ENCODE results near the gene KIF20B. TPM values are rescaled to one million over a fixed set of nuclear protein-coding genes. Genes with fewer than 3 reads are reported as not detected.

Gene KIF20B
- total RNA-seq, 1 donor from 2014 or later: 71.5 TPM

DNA sequence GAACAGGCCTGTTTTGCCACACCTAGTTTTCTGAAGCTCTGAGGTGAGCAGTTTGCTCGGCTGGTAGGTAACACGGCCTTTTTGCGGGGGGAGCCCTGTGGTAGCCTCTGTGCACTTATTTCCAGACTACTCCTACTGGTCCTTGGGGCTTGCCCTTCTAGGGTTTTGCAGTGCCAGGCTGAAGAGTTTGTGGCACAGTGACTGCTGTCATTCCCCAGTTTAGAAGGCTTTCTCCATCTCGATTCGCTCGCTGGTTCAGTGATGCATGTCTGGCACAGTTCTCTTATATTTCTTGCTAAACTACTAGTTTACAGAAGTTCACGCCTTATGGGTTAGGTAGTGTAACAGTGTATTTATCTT, 711 bp downstream of the KIF20B start:
- Histone ChIP-seq H3K9ac (peak overlapping the region; percentile 56), H2AFZ (replicated peaks) (no peak overlapping the region)
- no peaks in the 10 kb centered on the region for H3K36me3 Mint-ChIP-seq

DNA sequence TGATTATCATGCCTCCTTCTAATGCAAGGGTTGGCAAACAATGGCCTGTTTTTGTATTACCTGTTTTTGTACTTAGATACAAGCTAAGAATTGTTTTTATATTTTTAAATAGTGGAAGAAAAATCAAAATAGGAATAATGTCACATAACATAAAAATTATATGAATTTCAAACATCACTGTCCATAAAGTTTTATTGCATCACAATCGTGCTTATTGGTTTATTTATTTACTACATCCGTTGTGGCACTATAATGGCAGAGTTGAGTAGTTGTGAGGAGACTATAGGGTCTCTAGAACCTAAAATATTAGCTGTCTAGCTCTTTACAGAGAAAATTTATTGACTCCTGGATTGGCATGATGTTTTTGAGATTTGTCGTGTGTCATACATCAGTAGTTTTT, 4.1 kb downstream of the KIF20B start:
- H3K4me3 Mint-ChIP-seq: no peak overlapping the region
- no peak for TF ChIP-seq CTCF (IDR thresholded peaks at IDR 0.05)
- Histone ChIP-seq H4K20me1 (ENCODE audit: low read depth) (no peaks in the 10 kb centered on the region), H2AFZ (replicated peaks) (no peak overlapping the region), H3K4me3 (no peak overlapping the region), H3F3A (ENCODE audit: low read depth) (peaks cover 7% of the 10 kb centered on the region), H3K27ac (no peak overlapping the region), H3K9ac (no peak overlapping the region), H3K4me2 (peak overlapping the region; percentile 25), H3K79me2 (ENCODE audit: low read depth) (peaks cover 93% of the 10 kb centered on the region), H3K9me3 (ENCODE audit: low read depth) (no peaks in the 10 kb centered on the region), H3K36me3 (peaks cover 7% of the 10 kb centered on the region), H3K27me3 (no peaks in the 10 kb centered on the region), H3K4me1 (peaks cover 22% of the 10 kb centered on the region)
- no peak overlapping the region for H3K27ac Mint-ChIP-seq
- no peaks in the 10 kb centered on the region for H3K27me3 Mint-ChIP-seq (ENCODE audit: insufficient read depth, low read depth)
- no peaks in the 10 kb centered on the region for H3K36me3 Mint-ChIP-seq
- H3K4me1 Mint-ChIP-seq: peaks cover 21% of the 10 kb centered on the region
- DNase-seq (ENCODE audit: low spot score): no peak
- no peaks in the 10 kb centered on the region for H3K9me3 Mint-ChIP-seq

More for the DNA sequence above, 711 bp downstream of the KIF20B start:
- H3K4me3 Mint-ChIP-seq: peak overlapping the region; percentile 99
- Histone ChIP-seq H3K4me3 (peak overlapping the region; percentile 75), H3K9me3 (ENCODE audit: low read depth) (no peaks in the 10 kb centered on the region), H3K4me2 (peak overlapping the region; percentile 95), H3K4me1 (peaks cover 31% of the 10 kb centered on the region), H3K79me2 (ENCODE audit: low read depth) (peaks cover 64% of the 10 kb centered on the region), H4K20me1 (ENCODE audit: low read depth) (no peaks in the 10 kb centered on the region), H3K27me3 (no peaks in the 10 kb centered on the region), H3K27ac (no peak overlapping the region), H3F3A (ENCODE audit: low read depth) (peaks cover 7% of the 10 kb centered on the region), H3K36me3 (no peaks in the 10 kb centered on the region)
- peak overlapping the region; percentile 95 for H3K27ac Mint-ChIP-seq
- TF ChIP-seq EZH2phosphoT487 (IDR thresholded peaks at IDR 0.05) (no peak), EZH2 (IDR thresholded peaks at IDR 0.05) (no peak), CTCF (IDR thresholded peaks at IDR 0.05) (no peak)
- peaks cover 2% of the 10 kb centered on the region for H3K27me3 Mint-ChIP-seq (ENCODE audit: insufficient read depth, low read depth)
- peak; percentile 8 for DNase-seq (ENCODE audit: low spot score)
- H3K9me3 Mint-ChIP-seq: no peaks in the 10 kb centered on the region
- H3K4me1 Mint-ChIP-seq: peaks cover 30% of the 10 kb centered on the region

GRCh38 chr10:89706011-89706410, 4.6 kb downstream of the KIF20B start:
- Histone ChIP-seq H3K4me2 (peak overlapping the region; percentile 25), H3K27me3 (no peaks in the 10 kb centered on the region), H3K27ac (no peak overlapping the region), H3K4me3 (no peak overlapping the region), H4K20me1 (ENCODE audit: low read depth) (no peaks in the 10 kb centered on the region), H3F3A (ENCODE audit: low read depth) (peaks cover 2% of the 10 kb centered on the region), H3K36me3 (peaks cover 11% of the 10 kb centered on the region), H3K9me3 (ENCODE audit: low read depth) (no peaks in the 10 kb centered on the region), H3K4me1 (peaks cover 19% of the 10 kb centered on the region), H2AFZ (replicated peaks) (no peak overlapping the region), H3K79me2 (ENCODE audit: low read depth) (peaks cover 96% of the 10 kb centered on the region), H3K9ac (no peak overlapping the region)
- no peak for DNase-seq (ENCODE audit: low spot score)
- Mint-ChIP-seq H3K9me3 (no peaks in the 10 kb centered on the region), H3K4me3 (no peak overlapping the region), H3K27me3 (ENCODE audit: insufficient read depth, low read depth) (no peaks in the 10 kb centered on the region), H3K36me3 (peaks cover 2% of the 10 kb centered on the region), H3K4me1 (peaks cover 16% of the 10 kb centered on the region), H3K27ac (no peak overlapping the region)
- no peak for TF ChIP-seq EZH2 (IDR thresholded peaks at IDR 0.05)
- TF ChIP-seq EZH2phosphoT487 (IDR thresholded peaks at IDR 0.05): no peak
- TF ChIP-seq CTCF (IDR thresholded peaks at IDR 0.05): no peak

All from neural progenitor cell (in vitro differentiated cells).